HL-60 (cell line): ENCODE measurements around the gene NAT9.

Experiments
- POLR2AphosphoS5 ChIP-seq: IDR thresholded peaks from 2 replicates; pipeline ENCODE4 v1.6.1; 2012; ENCODE audit warnings: low read depth
- TF ChIP-seq, protein P1 (sequence below): IDR thresholded peaks from one replicate; pipeline ENCODE4 v1.5.1; 2011; ENCODE audit warnings: low read length, control low read depth, inconsistent platforms; ENCODE audit not compliant: insufficient read depth

DNA sequence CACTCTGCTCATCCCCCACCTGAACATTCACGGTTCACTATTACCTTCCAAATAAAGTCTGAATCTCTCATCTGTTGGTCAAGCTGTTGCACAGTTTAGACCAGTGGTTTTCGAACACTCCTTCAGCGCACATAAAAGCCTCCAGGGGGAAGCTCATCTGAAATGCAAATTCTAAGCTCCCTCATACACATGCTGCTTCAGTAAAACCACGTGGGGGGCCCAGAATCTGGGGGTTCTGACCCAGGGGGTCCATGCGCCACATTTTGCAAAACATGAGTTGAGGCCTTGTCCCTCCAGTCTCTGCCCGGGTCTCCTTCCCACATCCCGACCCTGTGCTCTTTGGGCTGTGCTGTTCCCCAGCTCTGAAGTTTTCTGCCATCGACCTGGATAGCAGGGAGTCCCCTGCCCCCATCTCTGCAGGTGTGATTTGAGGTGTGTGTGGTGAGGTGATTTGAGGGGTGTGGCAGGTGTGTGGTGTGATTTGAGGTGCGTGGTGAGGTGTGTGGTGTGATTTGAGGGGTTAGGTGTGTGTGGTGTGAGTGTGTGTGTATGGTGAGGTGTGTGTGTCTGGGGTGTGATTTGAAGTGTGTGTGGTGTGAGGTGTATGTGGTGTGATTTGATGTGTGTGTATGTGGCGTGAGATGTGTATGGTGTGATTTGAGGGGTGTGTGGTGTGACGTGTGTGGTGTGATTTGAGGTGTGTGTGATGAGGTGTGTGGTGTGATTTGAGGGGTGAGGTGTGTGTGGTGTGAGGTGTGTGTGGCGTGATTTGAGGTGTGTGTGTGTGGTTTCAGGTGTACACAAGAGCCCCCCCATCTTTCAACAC lies 43.9 kb downstream of the NAT9 start:
- TF ChIP-seq, protein P1, sequence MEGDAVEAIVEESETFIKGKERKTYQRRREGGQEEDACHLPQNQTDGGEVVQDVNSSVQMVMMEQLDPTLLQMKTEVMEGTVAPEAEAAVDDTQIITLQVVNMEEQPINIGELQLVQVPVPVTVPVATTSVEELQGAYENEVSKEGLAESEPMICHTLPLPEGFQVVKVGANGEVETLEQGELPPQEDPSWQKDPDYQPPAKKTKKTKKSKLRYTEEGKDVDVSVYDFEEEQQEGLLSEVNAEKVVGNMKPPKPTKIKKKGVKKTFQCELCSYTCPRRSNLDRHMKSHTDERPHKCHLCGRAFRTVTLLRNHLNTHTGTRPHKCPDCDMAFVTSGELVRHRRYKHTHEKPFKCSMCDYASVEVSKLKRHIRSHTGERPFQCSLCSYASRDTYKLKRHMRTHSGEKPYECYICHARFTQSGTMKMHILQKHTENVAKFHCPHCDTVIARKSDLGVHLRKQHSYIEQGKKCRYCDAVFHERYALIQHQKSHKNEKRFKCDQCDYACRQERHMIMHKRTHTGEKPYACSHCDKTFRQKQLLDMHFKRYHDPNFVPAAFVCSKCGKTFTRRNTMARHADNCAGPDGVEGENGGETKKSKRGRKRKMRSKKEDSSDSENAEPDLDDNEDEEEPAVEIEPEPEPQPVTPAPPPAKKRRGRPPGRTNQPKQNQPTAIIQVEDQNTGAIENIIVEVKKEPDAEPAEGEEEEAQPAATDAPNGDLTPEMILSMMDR, result no peak
- TF ChIP-seq POLR2AphosphoS5, result no peak
